Fibroblast of pulmonary artery (primary cell): ENCODE results near the gene RWDD2A.

ENCODE experiments used
- DNase-seq: peaks from one replicate; pipeline ENCODE4 v3.0.0-alpha.2; 2010; ENCODE audit warnings: low read depth
- H3K4me3 ChIP-seq: replicated peaks from 2 replicates; pipeline ENCODE4 v1.5.1; 2011; ENCODE audit warnings: low read depth, mild to moderate bottlenecking, control low read depth, low read length, moderate library complexity
- TF ChIP-seq, protein P1 (sequence below): IDR thresholded peaks from 2 replicates; pipeline ENCODE4 v1.5.1; 2011; ENCODE audit warnings: mild to moderate bottlenecking, control low read depth, low read length, inconsistent platforms; ENCODE audit errors: missing control alignments

RWDD2A gene

DNA sequence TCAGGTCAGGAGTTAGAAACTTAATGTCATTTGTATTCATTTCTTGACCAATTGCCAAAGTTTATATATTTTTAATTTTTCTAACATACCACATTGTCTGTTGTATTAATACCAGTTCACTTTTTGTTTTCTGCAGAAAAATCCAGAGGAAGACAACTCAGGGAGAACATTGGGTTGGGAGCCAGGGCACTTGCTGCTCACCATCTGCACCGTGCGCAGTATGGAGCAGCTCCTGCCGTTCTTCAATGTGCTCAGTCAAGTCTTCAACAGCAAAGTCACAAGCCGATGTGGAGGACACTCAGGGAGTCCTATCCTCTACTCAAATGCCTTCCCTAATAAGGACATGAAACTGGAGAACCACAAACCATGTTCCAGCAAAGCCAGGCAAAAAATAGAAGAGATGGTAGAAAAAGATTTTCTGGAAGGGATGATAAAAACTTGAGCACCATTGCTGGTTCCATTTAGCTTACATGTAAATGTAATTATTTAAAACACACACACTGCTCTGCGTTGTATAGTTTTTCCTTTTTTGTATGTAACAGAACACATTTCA, 25.4 kb upstream of the RWDD2A start:
- H3K4me3 ChIP-seq: no peak overlapping the region
- no peak for DNase-seq
- TF ChIP-seq, protein P1, sequence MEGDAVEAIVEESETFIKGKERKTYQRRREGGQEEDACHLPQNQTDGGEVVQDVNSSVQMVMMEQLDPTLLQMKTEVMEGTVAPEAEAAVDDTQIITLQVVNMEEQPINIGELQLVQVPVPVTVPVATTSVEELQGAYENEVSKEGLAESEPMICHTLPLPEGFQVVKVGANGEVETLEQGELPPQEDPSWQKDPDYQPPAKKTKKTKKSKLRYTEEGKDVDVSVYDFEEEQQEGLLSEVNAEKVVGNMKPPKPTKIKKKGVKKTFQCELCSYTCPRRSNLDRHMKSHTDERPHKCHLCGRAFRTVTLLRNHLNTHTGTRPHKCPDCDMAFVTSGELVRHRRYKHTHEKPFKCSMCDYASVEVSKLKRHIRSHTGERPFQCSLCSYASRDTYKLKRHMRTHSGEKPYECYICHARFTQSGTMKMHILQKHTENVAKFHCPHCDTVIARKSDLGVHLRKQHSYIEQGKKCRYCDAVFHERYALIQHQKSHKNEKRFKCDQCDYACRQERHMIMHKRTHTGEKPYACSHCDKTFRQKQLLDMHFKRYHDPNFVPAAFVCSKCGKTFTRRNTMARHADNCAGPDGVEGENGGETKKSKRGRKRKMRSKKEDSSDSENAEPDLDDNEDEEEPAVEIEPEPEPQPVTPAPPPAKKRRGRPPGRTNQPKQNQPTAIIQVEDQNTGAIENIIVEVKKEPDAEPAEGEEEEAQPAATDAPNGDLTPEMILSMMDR: no peak

DNA sequence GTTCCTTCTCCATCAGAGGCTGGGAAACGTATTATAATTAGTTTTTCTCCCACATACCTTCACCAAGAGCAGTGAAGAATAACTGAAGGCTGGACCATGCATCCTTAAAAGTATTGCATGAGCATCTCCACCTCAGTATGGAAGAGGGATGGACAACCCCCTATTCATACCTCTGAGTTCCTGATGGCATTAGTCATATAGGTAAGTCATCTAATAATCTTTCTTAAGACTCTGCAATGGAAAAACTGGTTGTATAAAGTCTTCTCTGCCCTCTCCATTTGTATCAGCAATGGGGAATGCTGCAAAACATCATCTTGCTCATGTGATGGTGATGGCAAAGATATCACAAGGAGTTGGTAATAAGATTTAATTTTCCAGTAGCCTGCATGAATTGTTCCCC, 24.6 kb upstream of the RWDD2A start:
- TF ChIP-seq, protein P1: no peak
- no peak overlapping the region for H3K4me3 ChIP-seq
- no peak for DNase-seq

DNA sequence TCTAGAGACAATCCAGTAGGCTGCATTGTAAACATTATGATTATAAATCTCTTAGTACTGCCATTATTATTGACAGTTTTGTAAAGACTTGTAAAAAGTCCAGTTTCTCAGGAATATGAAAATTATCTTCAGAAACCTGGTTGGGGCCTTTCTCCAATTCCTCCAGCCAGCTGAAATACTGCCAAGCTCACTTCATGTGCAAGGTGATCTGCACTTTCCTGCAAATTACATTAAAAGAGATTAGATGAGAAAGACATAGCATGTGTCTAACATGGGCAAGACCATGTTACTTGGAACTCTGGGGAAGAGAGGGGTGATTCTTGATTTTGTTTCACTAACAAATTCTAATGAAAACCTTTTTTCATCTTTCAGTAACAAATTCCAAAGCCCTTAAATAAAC, 24.1 kb upstream of the RWDD2A start:
- DNase-seq: no peak
- H3K4me3 ChIP-seq: no peak overlapping the region
- TF ChIP-seq, protein P1: no peak

DNA sequence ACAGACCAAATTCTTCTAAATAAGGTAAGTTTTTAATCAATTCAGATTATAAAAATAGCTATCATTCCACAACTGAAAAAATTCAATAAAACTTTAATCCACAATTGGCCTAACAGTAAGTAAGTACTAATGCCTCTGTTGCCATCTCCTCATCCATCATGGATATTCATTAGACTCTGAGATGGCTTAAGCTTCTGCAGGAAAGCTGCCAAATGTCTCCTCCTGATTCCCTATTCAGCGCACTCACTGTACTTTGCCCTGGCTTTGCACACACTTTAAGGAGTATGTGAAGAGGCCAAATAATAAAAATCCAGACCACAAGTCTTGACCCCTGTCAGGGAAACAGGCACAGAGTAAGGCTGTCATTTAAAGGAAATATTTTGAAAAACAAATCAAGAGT, 23.6 kb upstream of the RWDD2A start:
- no peak overlapping the region for H3K4me3 ChIP-seq
- DNase-seq: no peak
- TF ChIP-seq, protein P1: no peak

DNA sequence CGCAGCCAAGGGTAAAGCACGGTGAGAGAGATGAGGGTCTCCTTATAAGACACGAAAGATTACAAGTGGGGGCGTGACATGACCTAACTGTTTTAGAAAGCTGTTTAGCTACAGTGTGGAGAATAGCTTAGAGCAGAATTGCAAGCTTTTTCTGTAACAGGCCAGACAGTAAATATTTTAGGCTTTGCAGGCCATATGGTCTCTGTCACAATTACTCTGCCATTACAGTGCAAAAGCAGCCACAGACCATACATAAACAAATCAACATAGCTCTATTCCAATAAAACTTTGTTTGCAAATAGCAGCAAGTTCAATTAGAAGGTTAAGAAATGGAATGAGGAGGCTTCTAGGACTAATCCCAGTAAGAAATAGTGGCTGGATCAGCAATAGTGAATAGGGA, 16.9 kb upstream of the RWDD2A start:
- H3K4me3 ChIP-seq: no peak overlapping the region
- TF ChIP-seq, protein P1: no peak

DNA sequence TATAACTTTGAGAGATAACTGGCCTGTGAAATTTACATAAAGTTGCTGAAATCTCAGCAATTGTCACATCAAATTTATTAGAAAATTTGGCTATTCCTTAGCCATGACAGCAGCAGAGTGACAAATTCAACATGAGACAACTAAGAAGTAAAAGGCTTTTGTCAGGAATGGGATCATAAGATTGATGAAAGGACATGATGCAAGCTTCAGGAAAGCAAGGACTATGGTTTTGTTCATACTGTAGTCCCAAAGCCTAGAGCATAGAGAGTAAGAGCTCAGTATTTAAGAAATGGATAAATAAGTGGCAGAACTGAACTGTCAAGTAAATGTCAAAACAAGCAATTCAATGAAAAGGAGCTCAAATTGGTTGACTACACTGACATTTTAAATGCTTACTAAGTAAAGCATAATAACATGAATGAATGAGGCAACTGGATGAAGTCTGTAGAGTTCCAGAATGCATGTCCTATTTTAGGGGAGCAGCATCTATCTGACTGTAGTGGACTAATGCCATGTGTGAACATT, 12.7 kb upstream of the RWDD2A start:
- no peak overlapping the region for H3K4me3 ChIP-seq
- no peak for DNase-seq
- TF ChIP-seq, protein P1: no peak

More for the DNA sequence above, 16.9 kb upstream of the RWDD2A start:
- DNase-seq: no peak

DNA sequence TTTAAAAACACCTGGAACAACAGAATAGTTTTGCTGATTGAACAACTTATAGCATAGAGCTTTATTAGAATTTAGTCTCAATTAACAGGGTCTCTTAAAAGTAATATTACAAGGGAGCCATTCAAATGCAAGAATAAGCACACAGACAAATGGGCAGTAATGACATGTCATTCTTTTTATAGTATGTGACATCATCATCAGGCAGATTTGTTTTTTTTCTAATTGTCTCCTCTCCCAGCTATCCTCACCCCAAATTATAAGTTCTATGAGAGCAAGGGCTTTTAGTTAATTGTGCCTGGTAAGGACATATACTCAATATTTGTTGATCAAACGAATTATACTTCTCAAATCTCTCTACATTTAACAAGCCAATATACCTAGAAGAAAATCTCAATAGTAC, 11.0 kb upstream of the RWDD2A start:
- TF ChIP-seq, protein P1: no peak
- no peak for DNase-seq
- H3K4me3 ChIP-seq: no peak overlapping the region
